CD4-positive, alpha-beta memory T cell (primary cell): ENCODE measurements around the gene CUEDC2. TPM values are rescaled to one million over a fixed set of nuclear protein-coding genes. Genes with fewer than 3 reads are reported as not detected.

Experiments used
- CTCF ChIA-PET: fragments of 350-600 bp; sonication (Branson Sonifier 250); formaldehyde crosslinking; loops from one replicate; lab custom pipeline; 2021; ENCODE audit warnings: inconsistent platforms; ENCODE audit not compliant: partially characterized antibody; lab: Charles Lee
- POLR2A ChIA-PET: fragments of 350-600 bp; sonication (Branson Sonifier 250); formaldehyde crosslinking; loops from one replicate; lab custom pipeline; 2021; ENCODE audit not compliant: partially characterized antibody; lab: Charles Lee
- DNase-seq, 5 donors: peaks; one replicate each; pipeline versions ENCODE4 v3.0.0 to v3.0.0-alpha.2; 2020 to 2022; ENCODE audit warnings: mixed read lengths in 1 of 5
- H3K27ac ChIP-seq: one replicate; pipeline ENCODE4 v1.7.0; 2013; ENCODE audit warnings: low read depth, low read length
- H3K27me3 ChIP-seq: 2 replicates; pipeline ENCODE4 v1.7.0; 2013; ENCODE audit warnings: mild to moderate bottlenecking, low read length, moderate library complexity; ENCODE audit not compliant: insufficient read depth
- H3K36me3 ChIP-seq: 2 replicates; pipeline ENCODE4 v1.7.0; 2013; ENCODE audit warnings: mild to moderate bottlenecking, low read length, moderate library complexity; ENCODE audit not compliant: insufficient read depth
- H3K4me1 ChIP-seq: 2 replicates; pipeline ENCODE4 v1.7.0; 2013; ENCODE audit warnings: mild to moderate bottlenecking, low read length, moderate library complexity; ENCODE audit not compliant: insufficient read depth
- H3K4me3 ChIP-seq, 2 donors: one replicate each; pipeline ENCODE4 v1.7.0; 2013; ENCODE audit warnings: low read length in 2 of 2, mild to moderate bottlenecking in 1 of 2
- H3K9me3 ChIP-seq, 2 donors: one replicate each; pipeline ENCODE4 v1.7.0; 2013; ENCODE audit warnings: low read length in 2 of 2, control low read depth in 1 of 2; ENCODE audit not compliant: control insufficient read depth in 1 of 2
- H3K27ac Mint-ChIP-seq, 7 donors: one replicate each; pipeline ENCODE4 v1.8.0; 2020 to 2021; ENCODE audit warnings: mixed read lengths in 7 of 7, mild to moderate bottlenecking in 6 of 7, inconsistent platforms in 3 of 7, moderate library complexity in 3 of 7
- H3K27me3 Mint-ChIP-seq, 2 donors: one replicate each; pipeline ENCODE4 v1.8.0; 2020 to 2021; ENCODE audit warnings: mixed read lengths in 2 of 2
- H3K36me3 Mint-ChIP-seq, 2 donors: one replicate each; pipeline ENCODE4 v1.8.0; 2020 to 2021; ENCODE audit warnings: mixed read lengths in 2 of 2, inconsistent platforms in 1 of 2, mild to moderate bottlenecking in 1 of 2
- H3K4me1 Mint-ChIP-seq, 4 donors: one replicate each; pipeline ENCODE4 v1.8.0; 2020 to 2021; ENCODE audit warnings: mixed read lengths in 4 of 4, mild to moderate bottlenecking in 1 of 4
- H3K4me3 Mint-ChIP-seq, 8 donors: one replicate each; pipeline ENCODE4 v1.8.0; 2020 to 2021; ENCODE audit warnings: mixed read lengths in 8 of 8, mild to moderate bottlenecking in 7 of 8, moderate library complexity in 6 of 8, inconsistent platforms in 3 of 8
- H3K9me3 Mint-ChIP-seq, 8 donors: one replicate each; pipeline ENCODE4 v1.8.0; 2020 to 2021; ENCODE audit warnings: mixed read lengths in 8 of 8, mild to moderate bottlenecking in 5 of 8, inconsistent platforms in 3 of 8, moderate library complexity in 1 of 8
- intact Hi-C: fragments of 100-400 bp; cut with micrococcal nuclease; formaldehyde crosslinking; loops from one replicate; pipeline ENCODE4 v1.15.1; 2023
- polyA plus RNA-seq, 2 donors: library from polyadenylated mRNA; unstranded; fragments of 300-500 nt; fragmentation: Illumina TruSeq; gene quantifications; one replicate each; pipeline ENCODE4 v1.2.3, GENCODE V29; 2021
- total RNA-seq, 2 experiments: library from RNA; stranded (reverse); gene quantifications; one replicate each; pipeline ENCODE4 v1.2.3, GENCODE V29; 2021

The CUEDC2 gene
- total and polyA plus RNA-seq, 4 experiments from 2014 or later: 27.2 to 57.5 (median 41.4) TPM

DNA sequence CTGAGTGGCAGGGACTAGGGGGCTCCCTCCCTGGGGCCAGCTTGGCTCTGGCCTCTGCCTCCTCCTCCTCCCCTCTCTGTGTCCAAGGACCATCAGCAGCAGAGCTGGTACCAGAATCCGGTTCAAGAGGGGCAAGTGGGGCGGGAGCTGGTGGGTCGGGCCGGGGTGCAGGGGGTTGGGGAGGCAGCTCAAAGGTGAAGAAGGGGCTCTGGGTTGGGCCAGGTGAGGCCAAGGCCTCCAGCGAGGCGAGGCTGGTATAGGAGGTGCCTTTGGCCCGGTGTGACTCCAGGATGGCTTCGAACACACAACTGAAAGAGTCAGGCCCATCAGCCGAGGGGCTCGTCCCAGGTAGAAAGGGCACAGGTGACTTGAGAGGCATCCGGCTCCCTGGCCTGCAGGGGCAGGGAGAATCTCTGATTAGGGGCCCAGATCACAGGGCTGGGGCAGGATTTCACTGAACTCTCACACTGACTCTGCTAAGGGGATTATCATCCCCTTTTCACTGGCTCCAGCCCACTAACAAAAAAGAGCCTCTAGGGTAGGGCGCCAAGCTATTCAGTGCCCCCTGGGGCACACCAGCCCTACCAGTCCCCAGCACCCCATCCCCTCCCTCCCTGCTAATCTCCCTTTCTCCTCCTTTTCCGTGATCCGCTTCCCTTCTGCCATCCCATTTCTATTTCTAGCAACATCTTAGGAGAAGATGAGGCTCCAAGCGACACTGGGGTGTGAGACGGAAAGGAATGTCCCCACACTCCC lies 18.4 kb downstream of the CUEDC2 start:
- DNase-seq: peak in 1 of 5 donors; percentile 36
- peaks cover 0 to 3% (median 0%) of the 10 kb centered on the region in 8 donors for H3K9me3 Mint-ChIP-seq
- ChIA-PET CTCF (interaction anchor here (0.6 to 1.9 kb wide), 2 partner anchors 10 to 14 kb away, joined by 3 to 10 read pairs; no protein-coding TSS in a partner anchor), POLR2A (interaction anchor here (1.0 to 1.6 kb wide), 3 partner anchors 19 to 37 kb away, joined by 3 to 5 read pairs (median 5); no protein-coding TSS in a partner anchor)
- Histone ChIP-seq H3K27me3 (peaks cover 23% of the 10 kb centered on the region), H3K36me3 (no peaks in the 10 kb centered on the region), H3K27ac (no peak overlapping the region), H3K4me1 (peaks cover 25% of the 10 kb centered on the region), H3K9me3 (no peaks in the 10 kb centered on the region), H3K4me3 (no peak overlapping the region)
- H3K27me3 Mint-ChIP-seq: peaks cover 27 to 48% of the 10 kb centered on the region in 2 donors
- H3K27ac Mint-ChIP-seq: peak overlapping the region in 2 of 7 donors; percentile 20 to 37
- intact Hi-C loops: no loop called here
- peaks cover 12 to 38% (median 22%) of the 10 kb centered on the region in 4 donors for H3K4me1 Mint-ChIP-seq
- no peak overlapping the region for H3K4me3 Mint-ChIP-seq
- peaks cover 0 to 3% of the 10 kb centered on the region in 2 donors for H3K36me3 Mint-ChIP-seq

DNA sequence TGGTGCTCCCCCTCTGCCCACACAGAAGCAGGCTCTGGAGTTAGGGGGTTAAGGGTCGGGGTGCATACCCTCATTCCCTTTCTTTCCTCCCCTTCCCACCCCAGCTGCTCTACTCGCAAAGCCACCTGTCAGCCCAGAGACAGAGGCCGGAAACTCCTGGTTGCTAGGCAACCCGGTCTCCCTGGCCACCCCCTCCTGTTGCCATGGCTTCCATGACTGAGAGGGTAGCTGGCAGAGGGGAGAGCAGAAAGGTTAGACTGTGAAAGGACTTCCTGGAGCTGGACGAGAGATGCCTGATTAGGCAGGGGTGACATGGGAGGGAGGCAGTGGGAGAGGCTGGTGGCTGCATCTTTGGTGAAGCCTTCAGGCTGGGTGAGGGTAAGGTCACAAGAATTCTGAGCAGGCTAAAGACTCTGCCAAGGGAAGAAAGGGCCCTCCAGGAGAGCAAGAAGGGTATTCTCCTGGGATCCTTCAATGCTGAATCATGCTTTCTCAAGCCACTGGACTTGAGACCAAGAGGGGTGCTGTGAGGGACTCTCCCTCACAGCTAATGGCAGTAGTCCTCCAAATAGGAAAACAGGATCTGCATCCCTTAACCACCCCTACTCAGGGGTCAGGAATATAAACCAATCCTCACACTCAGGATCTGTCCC lies 19.2 kb downstream of the CUEDC2 start:
- DNase-seq: peak in 3 of 5 donors; percentile 37 to 58 (median 45)
- peaks cover 25% of the 10 kb centered on the region for H3K4me1 ChIP-seq
- ChIA-PET POLR2A (interaction anchor here (1.0 to 1.6 kb wide), 3 partner anchors 10 to 37 kb away, joined by 3 to 5 read pairs (median 5); no protein-coding TSS in a partner anchor), CTCF (interaction anchor here (0.9 to 1.9 kb wide), 4 partner anchors 10 to 184 kb away, joined by 4 to 10 read pairs (median 8); no protein-coding TSS in a partner anchor)
- H3K9me3 ChIP-seq: no peaks in the 10 kb centered on the region
- Mint-ChIP-seq H3K4me3 (peak overlapping the region in 1 of 8 donors; percentile 54), H3K4me1 (peaks cover 14 to 38% (median 22%) of the 10 kb centered on the region in 4 donors), H3K9me3 (peaks cover 0 to 3% (median 0%) of the 10 kb centered on the region in 8 donors), H3K36me3 (peaks cover 0 to 3% of the 10 kb centered on the region in 2 donors), H3K27me3 (peaks cover 26 to 50% of the 10 kb centered on the region in 2 donors), H3K27ac (peak overlapping the region in 5 of 7 donors; percentile 21 to 80 (median 60))
- no peak overlapping the region for H3K4me3 ChIP-seq
- intact Hi-C loops: no loop called here
- peaks cover 20% of the 10 kb centered on the region for H3K27me3 ChIP-seq
- no peaks in the 10 kb centered on the region for H3K36me3 ChIP-seq
- no peak overlapping the region for H3K27ac ChIP-seq

DNA sequence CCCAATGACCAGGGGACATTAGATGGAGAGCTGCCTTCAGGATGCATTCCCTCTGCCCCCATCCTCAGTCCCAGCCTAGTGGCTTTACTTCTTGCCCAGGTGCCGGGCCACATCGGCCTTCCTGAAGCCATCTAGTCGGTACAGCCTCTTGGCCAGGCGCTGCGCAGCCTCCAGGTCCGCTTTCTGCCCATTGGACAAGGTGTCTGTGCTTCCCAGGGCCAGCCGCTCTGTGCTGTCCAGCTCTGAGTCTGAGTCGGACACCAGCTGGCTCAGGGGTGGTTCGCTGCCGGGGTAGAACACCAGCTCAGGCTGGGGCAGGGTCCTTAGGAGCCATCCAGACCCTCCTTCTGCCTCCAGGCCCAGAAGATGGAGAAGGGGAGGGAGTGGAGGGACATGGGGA lies 20.1 kb downstream of the CUEDC2 start:
- intact Hi-C loops: no loop called here
- H3K4me3 ChIP-seq: no peak overlapping the region
- Mint-ChIP-seq H3K9me3 (peaks cover 0 to 3% (median 0%) of the 10 kb centered on the region in 8 donors), H3K27ac (peak overlapping the region in 2 of 7 donors; percentile 78 to 85), H3K36me3 (peaks cover 0 to 3% of the 10 kb centered on the region in 2 donors), H3K27me3 (peaks cover 23 to 45% of the 10 kb centered on the region in 2 donors), H3K4me3 (no peak overlapping the region), H3K4me1 (peaks cover 11 to 43% (median 22%) of the 10 kb centered on the region in 4 donors)
- CTCF ChIA-PET: interaction anchor here (0.9 to 1.9 kb wide), 4 partner anchors 9 to 183 kb away, joined by 4 to 10 read pairs (median 8); no protein-coding TSS in a partner anchor
- no peaks in the 10 kb centered on the region for H3K36me3 ChIP-seq
- no peak overlapping the region for H3K27ac ChIP-seq
- peak in 1 of 5 donors; percentile 40 for DNase-seq
- POLR2A ChIA-PET: interaction anchor here (1.5 to 4.1 kb wide), 3 partner anchors 8 to 23 kb away, joined by 4 to 23 read pairs (median 5); partner anchors contain the start of gene FBXL15
- H3K4me1 ChIP-seq: peaks cover 27% of the 10 kb centered on the region
- no peaks in the 10 kb centered on the region for H3K9me3 ChIP-seq
- peaks cover 17% of the 10 kb centered on the region for H3K27me3 ChIP-seq

DNA sequence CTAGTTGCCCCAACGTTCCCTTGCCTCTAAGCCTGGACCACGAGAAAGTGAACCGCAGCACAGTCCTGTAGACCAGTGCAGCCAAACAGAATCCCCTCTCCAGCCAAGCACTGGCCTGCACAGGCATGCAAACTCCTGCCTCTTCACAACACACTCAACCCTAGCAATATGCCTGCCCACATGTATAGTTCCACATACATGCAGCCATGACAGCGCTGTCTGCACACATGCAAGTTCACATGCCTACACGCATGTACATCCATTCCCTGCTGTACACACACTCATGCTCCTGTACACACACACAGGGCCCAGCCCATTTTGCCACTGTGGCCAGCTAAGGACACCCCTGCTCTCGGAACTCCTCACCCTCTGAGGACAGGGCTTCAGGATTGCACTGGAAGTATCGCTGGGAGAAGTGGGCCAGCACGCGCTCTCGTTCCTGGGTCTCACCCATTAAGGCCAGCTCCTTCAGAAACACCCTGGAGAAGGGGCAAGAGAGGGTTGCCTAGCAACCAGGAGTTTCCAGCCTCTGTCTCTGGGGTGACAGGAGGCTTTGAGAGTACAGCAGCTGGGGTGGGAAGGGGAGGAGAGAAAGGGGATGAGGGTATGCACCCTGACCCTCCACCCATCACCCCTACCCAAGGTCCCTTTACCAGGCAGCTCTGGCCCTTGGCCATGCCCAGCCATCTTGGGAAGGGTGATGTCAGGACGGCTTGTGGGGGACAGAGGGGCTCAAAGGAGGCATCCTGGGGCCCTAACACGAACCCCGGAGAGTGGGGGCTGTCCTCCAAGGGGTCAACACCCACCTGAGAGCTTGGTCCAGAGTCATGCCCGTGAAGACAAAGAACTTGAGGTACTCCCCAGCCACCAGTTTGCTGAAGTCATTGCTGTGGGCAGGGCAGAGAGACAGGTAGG lies 20.8 kb downstream of the CUEDC2 start:
- peaks cover 21 to 45% of the 10 kb centered on the region in 2 donors for H3K27me3 Mint-ChIP-seq

DNA sequence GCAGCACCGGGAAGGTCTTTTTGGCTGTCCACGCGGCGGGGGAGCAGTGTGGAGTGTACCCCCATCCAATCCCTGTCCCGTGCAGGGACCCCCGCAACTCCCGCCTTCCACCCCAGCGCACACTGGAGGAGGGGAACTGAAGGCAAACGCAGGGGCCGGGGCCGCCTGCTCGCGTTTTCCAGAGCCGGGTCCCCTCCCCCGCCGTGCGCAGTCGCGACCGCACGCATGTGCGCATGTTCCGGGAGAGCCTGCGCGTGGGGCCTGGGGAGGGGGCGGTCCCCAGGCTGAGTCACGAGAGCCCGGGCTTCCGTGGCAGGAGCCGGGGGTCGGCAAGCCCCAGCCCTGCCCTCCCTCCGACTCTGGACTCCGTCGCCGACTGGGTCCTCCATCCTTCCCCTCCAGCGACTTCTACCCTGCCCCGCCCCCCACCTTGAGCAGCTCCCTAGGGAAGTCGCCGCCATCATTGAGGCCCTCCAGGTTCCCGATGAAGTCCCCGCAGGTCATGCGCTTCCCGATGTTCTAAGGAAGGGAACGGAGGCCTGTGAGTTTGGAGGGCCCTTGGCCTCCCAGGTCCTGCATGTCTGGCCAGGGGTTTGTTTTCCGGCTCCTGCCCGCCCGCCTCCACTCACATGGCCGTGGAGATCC lies 21.8 kb downstream of the CUEDC2 start:
- Histone ChIP-seq H3K4me1 (peaks cover 27% of the 10 kb centered on the region), H3K36me3 (no peaks in the 10 kb centered on the region), H3K27ac (no peak overlapping the region), H3K4me3 (peak overlapping the region; percentile 34 to 41), H3K9me3 (no peaks in the 10 kb centered on the region), H3K27me3 (peaks cover 11% of the 10 kb centered on the region)
- H3K4me1 Mint-ChIP-seq: peaks cover 14 to 58% (median 22%) of the 10 kb centered on the region in 4 donors
- intact Hi-C loops: no loop called here
- peak overlapping the region in 4 of 7 donors; percentile 68 to 91 (median 75) for H3K27ac Mint-ChIP-seq
- POLR2A ChIA-PET: interaction anchor here (0.7 to 4.1 kb wide), 9 partner anchors 10 to 91 kb away, joined by 3 to 23 read pairs (median 4); partner anchors contain the start of genes C10orf95, CUEDC2 and FBXL15
- CTCF ChIA-PET: interaction anchor here (1.7 kb wide), 1 partner anchor 11 kb away, joined by 10 read pairs; no protein-coding TSS in a partner anchor
- peaks cover 0 to 1% (median 0%) of the 10 kb centered on the region in 8 donors for H3K9me3 Mint-ChIP-seq
- H3K36me3 Mint-ChIP-seq: peaks cover 0 to 8% of the 10 kb centered on the region in 2 donors
- peak overlapping the region; percentile 53 to 88 (median 84) for H3K4me3 Mint-ChIP-seq
- H3K27me3 Mint-ChIP-seq: peaks cover 16 to 41% of the 10 kb centered on the region in 2 donors
- DNase-seq: peak in 3 of 5 donors; percentile 40 to 67 (median 48)

More for the DNA sequence above, 20.8 kb downstream of the CUEDC2 start:
- peak overlapping the region in 6 of 7 donors; percentile 2 to 85 (median 63) for H3K27ac Mint-ChIP-seq
- H3K36me3 Mint-ChIP-seq: peaks cover 0 to 3% of the 10 kb centered on the region in 2 donors
- no peak overlapping the region for H3K4me3 ChIP-seq
- H3K36me3 ChIP-seq: no peaks in the 10 kb centered on the region
- peak in 1 of 5 donors; percentile 13 for DNase-seq
- peaks cover 0 to 1% (median 0%) of the 10 kb centered on the region in 8 donors for H3K9me3 Mint-ChIP-seq
- intact Hi-C loops: no loop called here
- H3K9me3 ChIP-seq: no peaks in the 10 kb centered on the region
- ChIA-PET POLR2A (interaction anchor here (0.6 to 4.1 kb wide), 5 partner anchors 9 to 39 kb away, joined by 3 to 23 read pairs (median 4); partner anchors contain the start of gene FBXL15), CTCF (interaction anchor here (0.6 to 1.9 kb wide), 3 partner anchors 8 to 64 kb away, joined by 3 to 9 read pairs (median 3); no protein-coding TSS in a partner anchor)
- peak overlapping the region; percentile 53 to 87 (median 78) for H3K4me3 Mint-ChIP-seq
- H3K4me1 Mint-ChIP-seq: peaks cover 11 to 50% (median 22%) of the 10 kb centered on the region in 4 donors
- H3K27me3 ChIP-seq: peaks cover 17% of the 10 kb centered on the region
- no peak overlapping the region for H3K27ac ChIP-seq
- H3K4me1 ChIP-seq: peaks cover 27% of the 10 kb centered on the region
